ENCODE data around the gene MED23.

- TF ChIP-seq CTCF (IDR thresholded peaks at IDR 0.05) = no peak
- TF ChIP-seq POLR2A (IDR thresholded peaks at IDR 0.05) = no peak
Measured at GRCh38 chr6:131581523-131581922, 46.5 kb downstream of the MED23 start.
